ENCODE results near the gene LMOD3. TPM values are rescaled to one million over a fixed set of nuclear protein-coding genes. Genes with fewer than 3 reads are reported as not detected.

LMOD3 gene
- polyA plus RNA-seq, 1 donor (not counting 4 experiments of a cell fraction or from before 2014, with no cell fraction given) = not detected

GRCh38 chr3:69102384-69102783 lies 20.0 kb downstream of the LMOD3 start:
- H3K9me3 ChIP-seq (ENCODE audit: control insufficient read depth, low read depth, low read length) = no peaks in the 10 kb centered on the region
- dilution Hi-C loops (cut with MboI; ENCODE audit: extremely low pct_ligation_motif_present, low sequenced_read_pairs) = no loop called here
- no peak for FAIRE-seq

GRCh38 chr3:69099576-69099975 lies 22.8 kb downstream of the LMOD3 start:
- FAIRE-seq = no peak
- H3K4me3 ChIP-seq (ENCODE audit: control insufficient read depth in 2 of 3, extremely low read depth in 1 of 3, insufficient read depth in 2 of 3, low read depth in 1 of 3, low read length in 3 of 3) = no peak overlapping the region
- dilution Hi-C loops (cut with MboI; ENCODE audit: extremely low pct_ligation_motif_present, low sequenced_read_pairs) = no loop called here
- peaks cover 3 to 19% of the 10 kb centered on the region in 2 experiments for H3K36me3 ChIP-seq (ENCODE audit: control insufficient read depth in 2 of 2, extremely low read depth in 1 of 2, insufficient read depth in 2 of 2, low read length in 2 of 2)
- no peaks in the 10 kb centered on the region for H4K20me1 ChIP-seq (ENCODE audit: control insufficient read depth, extremely low read depth, insufficient read depth, low read length)
- no peaks in the 10 kb centered on the region for H3K27me3 ChIP-seq (ENCODE audit: control insufficient read depth, extremely low read depth, insufficient read depth, low read length)
- no peak overlapping the region for H2AFZ ChIP-seq (ENCODE audit: control insufficient read depth, low read length)
- peaks cover 13% of the 10 kb centered on the region for H3K79me2 ChIP-seq (ENCODE audit: control insufficient read depth, insufficient read depth, low read length)
- peaks cover 7% of the 10 kb centered on the region for H3K4me1 ChIP-seq (ENCODE audit: control insufficient read depth, extremely low read depth, insufficient read depth, low read length)
- TF ChIP-seq, protein P1, sequence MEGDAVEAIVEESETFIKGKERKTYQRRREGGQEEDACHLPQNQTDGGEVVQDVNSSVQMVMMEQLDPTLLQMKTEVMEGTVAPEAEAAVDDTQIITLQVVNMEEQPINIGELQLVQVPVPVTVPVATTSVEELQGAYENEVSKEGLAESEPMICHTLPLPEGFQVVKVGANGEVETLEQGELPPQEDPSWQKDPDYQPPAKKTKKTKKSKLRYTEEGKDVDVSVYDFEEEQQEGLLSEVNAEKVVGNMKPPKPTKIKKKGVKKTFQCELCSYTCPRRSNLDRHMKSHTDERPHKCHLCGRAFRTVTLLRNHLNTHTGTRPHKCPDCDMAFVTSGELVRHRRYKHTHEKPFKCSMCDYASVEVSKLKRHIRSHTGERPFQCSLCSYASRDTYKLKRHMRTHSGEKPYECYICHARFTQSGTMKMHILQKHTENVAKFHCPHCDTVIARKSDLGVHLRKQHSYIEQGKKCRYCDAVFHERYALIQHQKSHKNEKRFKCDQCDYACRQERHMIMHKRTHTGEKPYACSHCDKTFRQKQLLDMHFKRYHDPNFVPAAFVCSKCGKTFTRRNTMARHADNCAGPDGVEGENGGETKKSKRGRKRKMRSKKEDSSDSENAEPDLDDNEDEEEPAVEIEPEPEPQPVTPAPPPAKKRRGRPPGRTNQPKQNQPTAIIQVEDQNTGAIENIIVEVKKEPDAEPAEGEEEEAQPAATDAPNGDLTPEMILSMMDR (optimal IDR thresholded peaks at IDR 0.05 in 1 of 3, IDR thresholded peaks at IDR 0.05 in 1 of 3, conservative IDR thresholded peaks at IDR 0.05 in 1 of 3; ENCODE audit: extremely low read depth in 1 of 3, insufficient read depth in 2 of 3, low read length in 3 of 3) = no peak
- TF ChIP-seq EZH2 (IDR thresholded peaks at IDR 0.05; ENCODE audit: low read length) = no peak
- H3K9ac ChIP-seq (ENCODE audit: control insufficient read depth, extremely low read depth, insufficient read depth, low read length) = no peak overlapping the region
- DNase-seq (ENCODE audit: low read depth, low spot score) = no peak
- no peak overlapping the region for H3K4me2 ChIP-seq (ENCODE audit: control insufficient read depth, extremely low read depth, insufficient read depth, low read depth, low read length)
- H3K27ac ChIP-seq (ENCODE audit: control insufficient read depth, insufficient read depth, low read length) = no peak overlapping the region
- H3K9me1 ChIP-seq (ENCODE audit: control insufficient read depth, extremely low read depth, insufficient read depth, low read length) = no peaks in the 10 kb centered on the region
- no peaks in the 10 kb centered on the region for H3K9me3 ChIP-seq (ENCODE audit: control insufficient read depth, low read depth, low read length)

More at GRCh38 chr3:69102384-69102783, 20.0 kb downstream of the LMOD3 start:
- H4K20me1 ChIP-seq (ENCODE audit: control insufficient read depth, extremely low read depth, insufficient read depth, low read length) = no peaks in the 10 kb centered on the region
- H3K27ac ChIP-seq (ENCODE audit: control insufficient read depth, insufficient read depth, low read length) = no peak overlapping the region
- no peak overlapping the region for H3K9ac ChIP-seq (ENCODE audit: control insufficient read depth, extremely low read depth, insufficient read depth, low read length)
- H3K4me1 ChIP-seq (ENCODE audit: control insufficient read depth, extremely low read depth, insufficient read depth, low read length) = peaks cover 4% of the 10 kb centered on the region
- H3K9me1 ChIP-seq (ENCODE audit: control insufficient read depth, extremely low read depth, insufficient read depth, low read length) = no peaks in the 10 kb centered on the region
- H3K27me3 ChIP-seq (ENCODE audit: control insufficient read depth, extremely low read depth, insufficient read depth, low read length) = no peaks in the 10 kb centered on the region
- no peak overlapping the region for H2AFZ ChIP-seq (ENCODE audit: control insufficient read depth, low read length)
- peaks cover 4 to 18% of the 10 kb centered on the region in 2 experiments for H3K36me3 ChIP-seq (ENCODE audit: control insufficient read depth in 2 of 2, extremely low read depth in 1 of 2, insufficient read depth in 2 of 2, low read length in 2 of 2)
- TF ChIP-seq, protein P1 (optimal IDR thresholded peaks at IDR 0.05 in 1 of 3, IDR thresholded peaks at IDR 0.05 in 1 of 3, conservative IDR thresholded peaks at IDR 0.05 in 1 of 3; ENCODE audit: extremely low read depth in 1 of 3, insufficient read depth in 2 of 3, low read length in 3 of 3) = no peak
- no peak for TF ChIP-seq EZH2 (IDR thresholded peaks at IDR 0.05; ENCODE audit: low read length)
- peaks cover 9% of the 10 kb centered on the region for H3K79me2 ChIP-seq (ENCODE audit: control insufficient read depth, insufficient read depth, low read length)
- no peak for DNase-seq (ENCODE audit: low read depth, low spot score)
- no peak overlapping the region for H3K4me3 ChIP-seq (ENCODE audit: control insufficient read depth in 2 of 3, extremely low read depth in 1 of 3, insufficient read depth in 2 of 3, low read depth in 1 of 3, low read length in 3 of 3)
- H3K4me2 ChIP-seq (ENCODE audit: control insufficient read depth, extremely low read depth, insufficient read depth, low read depth, low read length) = no peak overlapping the region
